Fibroblast of lung (primary cell): ENCODE measurements around the gene KNCN. TPM values are rescaled to one million over a fixed set of nuclear protein-coding genes. Genes with fewer than 3 reads are reported as not detected.
A peak's percentile ranks its signal among the peaks of the same experiment; 100 is the strongest.

Source experiments
- DNase-seq, 2 donors: peaks; one replicate each; pipeline versions ENCODE4 v3.0.0 to v3.0.0-alpha.2; 2010; ENCODE audit warnings: low read depth in 2 of 2
- H2AFZ ChIP-seq: 2 replicates; pipeline ENCODE4 v1.5.1; 2012; ENCODE audit warnings: low read length, control low read depth, inconsistent platforms
- H3K27ac ChIP-seq: 2 replicates; pipeline ENCODE4 v1.5.1; 2011; ENCODE audit warnings: low read length, control low read depth; ENCODE audit not compliant: insufficient read depth
- H3K27me3 ChIP-seq: 2 replicates; pipeline ENCODE4 v1.5.1; 2011; ENCODE audit warnings: mild to moderate bottlenecking, low read length; ENCODE audit not compliant: control insufficient read depth, insufficient read depth
- H3K36me3 ChIP-seq: 2 replicates; pipeline ENCODE4 v1.5.1; 2011; ENCODE audit warnings: low read length; ENCODE audit not compliant: control insufficient read depth, insufficient read depth
- H3K4me1 ChIP-seq: 2 replicates; pipeline ENCODE4 v1.5.1; 2011; ENCODE audit warnings: low read length; ENCODE audit not compliant: control insufficient read depth, insufficient read depth; ENCODE audit errors: extremely low read depth
- H3K4me2 ChIP-seq: 2 replicates; pipeline ENCODE4 v1.5.1; 2011; ENCODE audit warnings: low read length, control low read depth; ENCODE audit not compliant: insufficient read depth; ENCODE audit errors: extremely low read depth
- H3K4me3 ChIP-seq, 4 experiments: fragments of 200-600 bp in 1 of 4; sonication (generic) in 1 of 4; replicated peaks in 1 of 4; 2 replicates each; pipeline ENCODE4 v1.5.1; 2011 to 2016; ENCODE audit warnings: low read length in 4 of 4, low read depth in 3 of 4, mild to moderate bottlenecking in 3 of 4, control low read depth in 2 of 4, inconsistent platforms in 1 of 4, mixed read lengths in 1 of 4; ENCODE audit not compliant: insufficient read depth in 1 of 4; ENCODE audit errors: control extremely low read depth in 1 of 4
- H3K79me2 ChIP-seq: 2 replicates; pipeline ENCODE4 v1.5.1; 2012; ENCODE audit warnings: mild to moderate bottlenecking, low read length, inconsistent platforms; ENCODE audit not compliant: control insufficient read depth, insufficient read depth
- H3K9ac ChIP-seq: 2 replicates; pipeline ENCODE4 v1.5.1; 2011; ENCODE audit warnings: mild to moderate bottlenecking, low read length, control low read depth; ENCODE audit not compliant: insufficient read depth
- H3K9me3 ChIP-seq: 2 replicates; pipeline ENCODE4 v1.5.1; 2012; ENCODE audit warnings: low read depth, low read length; ENCODE audit not compliant: control insufficient read depth, insufficient read depth
- H4K20me1 ChIP-seq: 2 replicates; pipeline ENCODE4 v1.5.1; 2011; ENCODE audit warnings: low read length; ENCODE audit not compliant: control insufficient read depth, insufficient read depth; ENCODE audit errors: extremely low read depth
- CTCF ChIP-seq, 2 donors: IDR thresholded peaks in 1 of 2; conservative IDR thresholded peaks in 1 of 2; 1 replicate in 1 of 2; 2 replicates in 1 of 2; pipeline ENCODE4 v1.5.1; 2011 to 2012; ENCODE audit warnings: low read length in 2 of 2, control low read depth in 1 of 2, inconsistent platforms in 1 of 2, low read depth in 1 of 2, mild to moderate bottlenecking in 1 of 2
- EZH2 ChIP-seq: IDR thresholded peaks from 2 replicates; pipeline ENCODE4 v1.5.1; 2012; ENCODE audit warnings: low read length, control low read depth, mild to moderate bottlenecking; ENCODE audit errors: missing control alignments
- polyA plus RNA-seq, 2 donors: library from polyadenylated mRNA; depleted of rRNA in 1 of 2; stranded (reverse) in 1 of 2; unstranded in 1 of 2; fragments of >200 nt; gene quantifications; 2 replicates each; pipeline ENCODE4 v1.2.1, GENCODE V29; 2011 to 2012; ENCODE audit warnings: missing spikeins in 1 of 2
- total RNA-seq: library from RNA; depleted of rRNA; stranded (reverse); fragments of >200 nt; gene quantifications from 2 replicates; pipeline ENCODE4 v1.2.1, GENCODE V29; 2014

KNCN gene
- total and polyA plus RNA-seq, 2 donors (not counting 1 experiment from before 2014, with no cell fraction given): not detected

GRCh38 chr1:46522184-46522968, 29.1 kb downstream of the KNCN start:
- Histone ChIP-seq H3K27me3 (peaks cover 18% of the 10 kb centered on the region), H3K4me2 (no peak overlapping the region), H3K9me3 (no peaks in the 10 kb centered on the region), H3K79me2 (no peaks in the 10 kb centered on the region), H3K27ac (no peak overlapping the region), H3K9ac (no peak overlapping the region), H3K4me1 (peaks cover 8% of the 10 kb centered on the region), H3K36me3 (no peaks in the 10 kb centered on the region), H3K4me3 (no peak overlapping the region), H4K20me1 (no peaks in the 10 kb centered on the region), H2AFZ (no peak overlapping the region)
- TF ChIP-seq EZH2 (no peak), CTCF (conservative IDR thresholded peaks at IDR 0.05 in 1 of 2, IDR thresholded peaks at IDR 0.05 in 1 of 2; ENCODE audit: low read depth in 1 of 2, low read length in 2 of 2) (no peak)
- peak; percentile 71 to 82 for DNase-seq

- no peak for TF ChIP-seq CTCF (conservative IDR thresholded peaks at IDR 0.05 in 1 of 2, IDR thresholded peaks at IDR 0.05 in 1 of 2; ENCODE audit: low read depth in 1 of 2, low read length in 2 of 2)
- no peak for TF ChIP-seq EZH2
- no peak overlapping the region for H3K27ac ChIP-seq
- no peaks in the 10 kb centered on the region for H3K36me3 ChIP-seq
- no peaks in the 10 kb centered on the region for H3K9me3 ChIP-seq
- H2AFZ ChIP-seq: no peak overlapping the region
- DNase-seq: no peak
- peaks cover 18% of the 10 kb centered on the region for H3K27me3 ChIP-seq
- H3K4me1 ChIP-seq: peaks cover 8% of the 10 kb centered on the region
- no peak overlapping the region for H3K9ac ChIP-seq
- no peak overlapping the region for H3K4me2 ChIP-seq
- H3K4me3 ChIP-seq: no peak overlapping the region
- no peaks in the 10 kb centered on the region for H3K79me2 ChIP-seq
- H4K20me1 ChIP-seq: no peaks in the 10 kb centered on the region
Measured at GRCh38 chr1:46521414-46521813, 30.0 kb downstream of the KNCN start.

- TF ChIP-seq CTCF (conservative IDR thresholded peaks at IDR 0.05 in 1 of 2, IDR thresholded peaks at IDR 0.05 in 1 of 2; ENCODE audit: low read depth in 1 of 2, low read length in 2 of 2): no peak
- no peak for TF ChIP-seq EZH2
- Histone ChIP-seq H3K4me2 (peak overlapping the region; percentile 25), H3K79me2 (no peaks in the 10 kb centered on the region), H3K9me3 (no peaks in the 10 kb centered on the region), H2AFZ (no peak overlapping the region), H3K9ac (no peak overlapping the region), H3K27ac (no peak overlapping the region), H3K4me1 (peaks cover 8% of the 10 kb centered on the region), H4K20me1 (no peaks in the 10 kb centered on the region), H3K4me3 (no peak overlapping the region), H3K36me3 (no peaks in the 10 kb centered on the region), H3K27me3 (peaks cover 13% of the 10 kb centered on the region)
- peak; percentile 18 to 90 for DNase-seq
Measured at GRCh38 chr1:46520063-46520911, 31.2 kb downstream of the KNCN start.
